GM19023 (cell line): ENCODE results near the gene RASGEF1C.

Experiments
- ATAC-seq: cut with Tn5 transposase; IDR thresholded peaks from one replicate; pipeline ENCODE4 v1.9.1; 2021; ENCODE audit warnings: mild to moderate bottlenecking, moderate library complexity; ENCODE audit not compliant: unreplicated experiment

The RASGEF1C gene

GRCh38 chr5:180069589-180070247, 139.3 kb downstream of the RASGEF1C start:
- no peak for ATAC-seq

GRCh38 chr5:180068519-180069090, 140.4 kb downstream of the RASGEF1C start:
- no peak for ATAC-seq

GRCh38 chr5:180067986-180068385, 141.0 kb downstream of the RASGEF1C start:
- no peak for ATAC-seq

- no peak for ATAC-seq
Measured at GRCh38 chr5:180060192-180060591, 148.8 kb downstream of the RASGEF1C start.

GRCh38 chr5:180059326-180059725, 149.7 kb downstream of the RASGEF1C start:
- ATAC-seq: no peak

GRCh38 chr5:180056153-180056552, 152.9 kb downstream of the RASGEF1C start:
- ATAC-seq: no peak

- no peak for ATAC-seq
Measured at GRCh38 chr5:180054226-180054625, 154.8 kb downstream of the RASGEF1C start.

GRCh38 chr5:180053061-180053602, 155.9 kb downstream of the RASGEF1C start:
- no peak for ATAC-seq

- no peak for ATAC-seq
Measured at GRCh38 chr5:180052211-180052818, 156.7 kb downstream of the RASGEF1C start.
